Inflammatory macrophage treated with lipopolysaccharide for 4 hours (primary cell): Measurements from ENCODE around the gene NR5A1.

Source experiments
- DNase-seq: peaks from one replicate; pipeline ENCODE4 v3.0.0-alpha.2; 2020

NR5A1 gene

GRCh38 chr9:124479371-124479770 is 27.8 kb downstream of the NR5A1 start:
- no peak for DNase-seq

DNA sequence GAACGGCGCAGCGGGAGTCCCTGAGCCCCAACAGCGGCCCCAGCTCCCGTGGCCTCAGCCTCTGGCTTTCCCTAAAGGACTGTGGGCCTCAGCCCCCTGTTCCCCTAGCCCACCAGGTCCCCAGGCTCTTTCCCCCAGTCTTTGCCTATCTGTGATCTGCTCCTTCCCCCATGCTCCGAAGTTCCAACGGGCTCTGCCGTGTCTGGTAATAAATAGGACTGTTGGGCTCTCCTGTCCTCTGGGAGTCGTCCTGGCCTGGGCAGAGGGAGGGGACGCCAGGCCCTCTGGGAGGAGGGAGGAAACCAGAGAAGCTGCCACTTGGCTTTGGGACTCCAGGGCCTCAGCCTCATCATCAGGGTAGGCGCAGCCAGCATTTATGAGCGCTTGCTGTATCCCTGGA is 28.8 kb downstream of the NR5A1 start:
- DNase-seq = no peak

GRCh38 chr9:124477648-124478285 is 29.4 kb downstream of the NR5A1 start:
- DNase-seq = no peak

DNA sequence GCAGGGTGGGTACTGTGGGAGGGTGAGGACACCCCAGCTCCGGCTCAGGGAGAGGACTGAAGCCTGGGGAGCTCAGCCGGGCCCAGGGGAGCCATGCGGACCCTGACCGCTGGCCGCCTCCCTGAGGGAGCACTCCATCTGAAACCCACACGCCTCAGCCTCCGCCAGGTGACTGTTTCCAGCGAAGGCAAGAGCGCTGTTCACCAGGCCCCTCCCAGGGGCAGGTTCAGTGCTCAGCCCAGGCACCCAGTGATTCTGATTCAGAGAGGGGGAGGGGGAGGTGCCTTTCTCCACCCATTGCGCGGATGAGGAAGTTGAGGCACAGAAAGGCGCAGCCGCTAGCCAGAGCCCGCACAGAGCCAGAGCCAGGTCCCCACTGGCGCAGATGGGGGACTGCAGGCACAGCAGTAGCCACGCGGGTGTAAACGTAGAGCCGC is 30.0 kb downstream of the NR5A1 start:
- DNase-seq = no peak

DNA sequence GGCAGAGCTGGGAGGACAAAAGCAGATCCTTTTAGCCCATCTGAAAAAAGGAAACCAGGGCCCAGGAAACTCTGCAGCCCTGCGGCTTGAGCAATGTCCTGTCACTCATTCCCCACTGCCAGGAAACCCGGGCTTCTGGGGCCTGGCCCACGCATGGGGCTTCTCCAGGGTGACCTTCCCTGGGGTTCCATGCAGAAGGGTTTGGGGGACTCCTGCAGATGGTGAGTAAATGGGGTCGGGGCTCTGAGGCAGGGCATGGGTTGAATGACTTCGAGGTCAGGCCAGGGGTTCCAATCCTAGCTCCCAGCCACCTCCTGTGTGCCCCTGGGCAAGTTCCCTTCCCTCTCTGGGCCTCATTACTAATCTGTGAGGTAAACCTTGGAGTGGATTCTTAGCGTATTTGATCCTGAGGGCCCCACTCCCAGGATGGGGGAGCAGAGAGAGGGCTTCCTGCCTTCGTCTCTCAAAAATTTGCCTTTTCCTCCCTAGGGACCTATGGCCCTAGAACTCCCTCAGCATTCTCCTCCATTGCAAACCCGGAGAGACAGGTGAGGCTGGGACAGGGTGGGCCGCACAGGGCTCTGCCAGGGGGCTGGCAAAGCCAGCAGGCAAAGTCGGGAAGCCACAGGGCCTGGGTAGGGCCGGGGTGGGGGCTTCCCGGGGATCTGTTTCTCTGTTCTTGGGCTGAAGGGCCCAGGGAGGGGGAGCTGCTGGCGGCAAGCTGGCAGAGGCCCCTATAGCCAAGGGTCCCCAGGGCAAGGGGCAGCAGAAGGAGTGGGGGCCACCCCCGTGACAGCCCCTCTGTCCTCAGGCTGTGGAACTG is 31.1 kb downstream of the NR5A1 start:
- DNase-seq = no peak

GRCh38 chr9:124475158-124475867 is 31.9 kb downstream of the NR5A1 start:
- no peak for DNase-seq

- DNase-seq = no peak
Measured at GRCh38 chr9:124474151-124474550, 33.0 kb downstream of the NR5A1 start.

DNA sequence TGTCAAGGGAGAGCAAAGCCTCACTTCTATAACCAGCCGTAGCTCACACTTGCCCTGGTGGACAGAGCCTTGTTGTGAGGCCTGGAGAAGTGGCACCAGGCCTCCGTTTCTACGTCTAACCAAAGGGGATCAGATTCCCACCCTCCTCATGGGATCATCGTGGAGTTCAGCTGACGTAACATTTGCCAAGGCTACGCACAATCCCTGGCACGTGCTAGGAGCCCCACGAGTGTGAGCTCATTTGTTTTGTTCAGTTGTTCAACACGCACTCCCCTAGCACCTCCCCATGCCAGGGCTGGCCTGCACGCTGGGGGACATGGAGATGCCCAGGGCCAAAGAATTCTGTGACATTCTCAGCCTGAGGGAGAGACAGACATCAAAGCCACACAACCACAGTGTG is 33.9 kb downstream of the NR5A1 start:
- DNase-seq = no peak

DNA sequence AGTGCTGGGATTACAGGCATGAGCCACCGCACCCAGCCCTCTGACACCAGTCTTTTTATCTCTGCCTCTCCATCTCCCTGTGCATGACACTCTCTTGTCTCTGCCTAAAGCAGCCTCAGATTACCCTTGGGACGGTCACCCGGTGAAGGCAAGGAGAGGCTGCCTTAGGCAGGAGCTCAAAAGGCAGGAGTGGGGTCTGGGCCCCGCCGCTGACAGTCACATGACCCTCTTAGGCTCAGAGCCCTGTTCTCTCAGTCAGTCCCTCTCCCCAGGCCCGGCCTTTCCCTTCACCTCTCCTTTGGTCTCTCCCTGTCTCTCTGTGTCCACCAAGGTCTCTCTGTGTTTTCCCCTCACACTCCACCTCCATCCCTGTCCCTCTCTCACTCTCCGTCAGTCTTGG is 34.4 kb downstream of the NR5A1 start:
- no peak for DNase-seq

DNA sequence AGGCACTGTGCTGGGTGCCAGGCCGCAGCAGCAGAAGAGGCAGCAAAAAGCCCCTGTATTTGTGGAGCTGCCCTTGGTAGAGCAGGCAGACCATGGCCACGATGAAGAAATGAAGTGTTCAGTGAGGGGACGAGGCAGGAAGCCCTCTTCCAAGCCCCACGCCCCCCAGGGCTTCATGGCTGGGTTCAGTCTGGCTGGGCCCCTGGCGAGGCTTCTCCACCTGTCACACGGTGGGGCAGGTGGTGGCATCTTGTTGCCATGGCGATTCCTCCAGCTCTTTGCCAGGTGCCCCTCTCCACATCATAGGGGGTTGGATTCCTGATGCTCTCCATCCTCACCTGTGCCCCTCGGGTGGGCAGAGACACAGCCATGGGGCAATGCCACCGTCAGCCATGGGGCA is 35.4 kb downstream of the NR5A1 start:
- DNase-seq = no peak

DNA sequence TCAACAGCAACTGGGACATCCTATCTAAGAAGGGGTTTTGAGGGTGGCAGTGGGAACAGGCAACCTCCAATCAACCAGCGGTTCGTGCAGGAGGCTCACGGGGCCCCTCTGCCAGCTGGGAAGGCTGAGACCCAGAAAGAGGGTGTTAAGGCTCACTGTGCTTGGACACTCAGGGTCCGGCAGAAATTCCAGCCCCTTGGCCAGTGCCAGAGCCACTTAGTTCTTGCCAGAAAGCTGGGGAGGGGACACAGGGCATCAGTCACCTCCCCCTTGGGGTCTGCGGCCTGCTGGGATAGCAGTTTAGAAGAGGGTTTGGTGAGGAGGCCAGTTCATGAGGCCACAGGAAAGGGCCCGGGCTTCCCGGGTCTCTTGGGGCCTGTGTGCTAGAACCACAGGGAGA is 36.5 kb downstream of the NR5A1 start:
- DNase-seq = no peak

- DNase-seq = no peak
Measured at GRCh38 chr9:124470306-124470705, 36.9 kb downstream of the NR5A1 start.

- DNase-seq = no peak
Measured at GRCh38 chr9:124469011-124469832, 38.0 kb downstream of the NR5A1 start.

GRCh38 chr9:124468061-124468740 is 39.0 kb downstream of the NR5A1 start:
- DNase-seq = no peak

DNA sequence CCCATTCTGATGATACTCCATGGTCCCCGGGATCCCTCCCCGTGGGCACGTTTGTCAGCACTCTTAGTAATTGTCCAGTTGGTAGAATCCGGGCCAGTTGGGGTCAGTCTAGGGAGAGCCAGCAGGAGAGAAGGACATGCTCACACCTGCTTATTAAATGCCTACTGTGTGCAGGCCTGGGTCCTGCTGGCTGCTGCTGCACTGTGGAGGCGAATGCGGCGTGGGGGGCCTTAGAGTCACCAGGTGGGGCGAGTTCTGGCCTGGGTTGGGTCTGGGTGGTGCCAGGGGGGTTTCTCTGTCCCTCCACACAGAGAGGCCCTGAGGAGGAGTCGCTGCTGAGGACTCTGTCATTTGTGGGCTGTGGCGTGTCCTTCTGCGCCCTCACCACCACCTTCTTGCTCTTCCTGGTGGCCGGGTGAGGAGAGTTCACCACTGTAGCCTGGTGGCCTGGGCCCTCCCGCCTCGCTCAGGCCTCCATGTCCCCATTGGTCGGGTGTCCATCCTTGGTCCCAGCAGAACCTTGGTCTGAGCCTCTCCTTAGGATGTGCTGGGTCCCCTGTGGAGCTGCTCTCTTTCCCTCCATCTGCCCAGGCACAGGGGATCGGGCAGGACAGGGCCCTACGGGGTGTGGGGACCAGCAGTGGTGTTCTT is 39.7 kb downstream of the NR5A1 start:
- no peak for DNase-seq

DNA sequence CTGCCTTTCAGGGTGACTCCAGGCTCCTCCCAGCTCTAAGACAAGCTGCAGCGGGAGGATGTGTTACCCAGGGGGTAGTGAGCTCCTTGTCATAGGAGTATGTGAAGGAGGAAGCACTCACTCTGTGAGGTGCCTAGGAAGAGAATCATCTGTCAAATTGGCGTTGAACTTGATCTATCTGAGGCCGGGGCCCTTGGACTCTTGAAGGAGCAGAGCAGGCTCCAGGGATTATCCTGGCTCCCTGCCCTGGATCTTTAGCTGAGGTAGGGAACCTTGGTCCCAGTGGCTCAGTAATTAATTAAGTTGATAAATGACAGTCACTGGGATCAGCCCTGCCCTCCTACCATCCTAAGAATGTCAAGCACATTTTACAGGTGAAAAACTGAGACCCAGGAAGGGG is 41.5 kb downstream of the NR5A1 start:
- DNase-seq = no peak

- DNase-seq = no peak
Measured at GRCh38 chr9:124462739-124463138, 44.5 kb downstream of the NR5A1 start.

DNA sequence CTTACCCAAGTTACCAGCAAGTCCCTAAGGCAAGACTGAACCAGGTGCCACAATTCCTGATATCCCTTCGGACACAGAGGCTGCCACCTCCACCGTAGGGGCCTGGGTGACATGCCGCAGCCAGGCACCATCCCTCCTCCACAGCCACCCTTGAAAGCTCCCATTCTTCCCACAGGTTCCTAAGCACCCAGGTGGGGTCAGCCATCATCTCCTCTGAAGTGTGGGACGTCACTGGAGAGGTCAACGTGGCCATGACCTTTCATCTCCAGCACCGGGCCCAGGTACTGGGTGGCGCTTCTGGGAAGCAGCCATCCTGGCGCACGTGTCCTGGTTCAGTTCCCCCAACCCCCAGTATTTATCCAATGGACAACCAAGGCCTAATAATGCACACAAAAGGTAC is 48.8 kb downstream of the NR5A1 start:
- no peak for DNase-seq

- DNase-seq = no peak
Measured at GRCh38 chr9:124457887-124458431, 49.2 kb downstream of the NR5A1 start.

- DNase-seq = no peak
Measured at GRCh38 chr9:124457079-124457886, 49.9 kb downstream of the NR5A1 start.
